Amniotic epithelial cell (primary cell): Measurements from ENCODE around the gene MB21D2.
"Not testable (repeated sequence)": the region's sequence is repeated elsewhere in the genome, so short reads cannot be mapped to it uniquely, and the experiment has no call there.

Source experiments
- DNase-seq: peaks from one replicate; pipeline ENCODE4 v3.0.0-alpha.2; 2010; ENCODE audit warnings: low read depth

The MB21D2 gene

GRCh38 chr3:192802957-192803899 is 114.4 kb downstream of the MB21D2 start:
- DNase-seq = peak; percentile 50

DNA sequence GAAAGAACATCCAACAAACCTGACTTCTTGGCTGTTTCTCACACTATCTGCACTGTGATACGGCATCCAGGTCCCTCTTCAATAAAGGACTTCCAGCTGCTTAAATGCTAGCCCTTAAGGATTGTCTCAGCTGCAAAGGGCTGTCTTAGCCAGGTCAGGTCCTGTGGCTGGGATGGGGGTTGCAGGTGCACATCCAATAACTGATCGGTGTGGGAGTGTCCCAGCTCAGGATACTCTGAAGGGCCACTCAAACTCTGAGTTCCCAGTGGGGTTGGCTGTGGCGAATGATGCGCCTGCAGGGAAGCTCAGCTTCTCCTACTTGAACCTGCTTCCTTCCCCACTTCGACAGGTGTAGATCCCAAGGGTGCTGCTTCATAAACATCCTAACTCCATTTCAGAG is 115.7 kb downstream of the MB21D2 start:
- no peak for DNase-seq

DNA sequence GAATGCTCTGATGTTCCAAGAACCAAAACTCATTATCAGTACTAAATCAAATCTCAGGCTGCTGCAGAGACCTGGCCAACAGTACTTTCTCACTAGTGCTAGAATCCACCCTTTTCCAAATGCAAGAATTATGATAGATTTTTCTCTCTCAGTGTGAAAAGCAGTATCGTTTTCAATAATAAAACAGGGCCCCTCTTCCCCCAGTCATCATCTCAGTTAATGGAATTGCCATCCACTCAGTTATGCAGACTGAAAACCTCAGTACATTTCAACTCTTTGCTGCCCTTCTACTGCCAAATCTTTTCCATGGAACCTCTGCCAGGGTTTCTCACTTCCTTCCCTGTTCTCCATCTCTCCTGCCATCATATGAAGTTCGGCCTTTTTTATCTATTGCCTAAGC is 117.9 kb downstream of the MB21D2 start:
- DNase-seq = no peak

GRCh38 chr3:192795021-192795420 is 122.6 kb downstream of the MB21D2 start:
- DNase-seq = no peak

DNA sequence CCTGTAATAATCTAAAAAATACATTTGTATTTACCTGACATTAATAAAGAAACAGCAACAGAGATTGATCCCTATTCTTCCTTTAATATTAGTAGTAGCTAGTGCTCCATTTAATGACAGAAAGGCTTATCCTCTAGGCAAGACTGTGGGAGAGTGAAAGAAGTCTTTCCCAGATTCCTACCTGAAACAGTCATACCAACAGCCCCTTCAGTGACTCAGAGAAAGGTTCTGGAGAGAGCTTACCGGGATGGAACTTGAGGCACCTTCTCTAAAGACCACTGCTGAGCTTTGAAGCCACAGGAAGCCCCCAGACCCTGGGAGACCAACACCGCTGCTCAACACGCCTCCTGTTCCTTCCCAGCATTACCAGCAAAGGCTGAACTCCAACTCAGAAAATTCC is 123.4 kb downstream of the MB21D2 start:
- DNase-seq = no peak

- not testable (repeated sequence) for DNase-seq
Observed at GRCh38 chr3:192788816-192789515, 128.7 kb downstream of the MB21D2 start.

DNA sequence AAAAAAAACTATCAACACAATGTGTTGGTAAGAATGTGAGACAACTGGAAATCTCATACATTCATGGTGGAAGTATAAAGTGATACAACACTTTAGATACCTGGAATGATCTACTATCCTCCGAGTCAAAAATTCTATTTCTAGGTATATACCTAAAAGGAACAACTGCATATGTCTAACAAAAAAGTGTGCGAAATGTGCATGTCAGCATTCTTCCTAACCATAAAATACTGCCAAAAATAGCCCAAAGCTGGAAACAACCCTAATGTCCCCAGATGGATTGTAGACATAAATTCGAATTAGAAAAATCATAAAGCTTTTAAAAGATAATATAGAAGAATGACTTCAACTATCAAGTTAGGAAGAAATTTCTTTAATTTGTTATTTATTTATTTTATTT is 139.1 kb downstream of the MB21D2 start:
- no peak for DNase-seq

DNA sequence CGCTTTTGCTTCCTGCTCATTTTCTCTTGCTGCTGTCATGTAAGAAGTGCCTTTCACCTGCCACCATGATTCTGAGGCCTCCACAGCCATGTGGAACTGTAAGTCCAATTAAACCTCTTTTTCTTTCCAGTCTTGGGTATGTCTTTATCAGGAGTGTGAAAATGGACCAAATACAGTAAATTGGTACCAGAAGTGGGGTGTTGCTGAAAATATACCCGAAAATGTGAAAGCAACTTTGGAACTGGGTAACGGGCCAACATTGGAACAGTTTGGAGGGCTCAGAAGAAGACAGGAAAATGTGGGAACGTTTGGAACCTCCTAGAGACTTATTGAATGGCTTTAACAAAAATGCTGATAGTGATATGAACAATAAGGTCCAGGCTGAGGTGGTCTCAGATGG is 143.3 kb downstream of the MB21D2 start:
- not testable (repeated sequence) for DNase-seq

- DNase-seq = peak; percentile 38
Observed at GRCh38 chr3:192772240-192772894, 145.3 kb downstream of the MB21D2 start.

GRCh38 chr3:192758654-192759053 is 159.0 kb downstream of the MB21D2 start:
- DNase-seq = no peak

DNA sequence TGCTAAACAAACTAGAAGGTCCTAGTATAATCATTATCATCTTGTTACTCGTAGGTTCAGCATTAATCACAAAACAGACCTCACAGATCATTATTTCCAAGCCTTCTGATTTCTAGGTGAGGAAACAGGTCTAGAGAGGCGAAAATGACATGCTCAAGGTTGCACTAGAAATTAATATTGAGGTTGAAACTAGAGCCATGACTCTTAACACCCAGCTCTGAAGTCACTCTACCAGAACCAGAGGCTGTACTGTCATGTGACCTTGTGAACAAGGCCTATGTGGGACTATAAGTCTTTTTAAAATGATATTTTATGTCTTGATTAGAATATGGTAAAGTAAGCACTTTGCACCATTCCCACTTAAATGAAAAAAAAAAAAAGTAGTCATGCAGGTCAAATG is 166.5 kb downstream of the MB21D2 start:
- no peak for DNase-seq

- no peak for DNase-seq
Observed at GRCh38 chr3:192750201-192750600, 167.5 kb downstream of the MB21D2 start.

GRCh38 chr3:192747746-192748145 is 169.9 kb downstream of the MB21D2 start:
- DNase-seq = no peak

DNA sequence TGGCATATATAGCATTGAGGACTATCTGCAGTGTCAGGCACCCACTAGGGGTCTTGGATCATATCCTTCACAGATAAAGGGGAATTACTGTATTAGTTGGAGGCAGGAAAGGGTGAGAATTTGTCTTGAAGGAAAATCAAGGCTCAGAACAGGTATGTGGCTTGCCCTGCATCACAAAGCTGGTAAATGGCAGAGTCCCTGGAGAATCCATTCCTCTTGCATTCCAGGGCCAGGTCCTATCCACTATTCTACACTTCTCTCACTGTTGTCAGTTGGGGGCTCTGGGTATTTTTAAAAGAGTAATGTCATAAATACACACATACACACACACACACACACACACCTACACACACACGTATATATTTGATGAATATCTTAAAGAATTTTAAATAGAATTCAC is 170.5 kb downstream of the MB21D2 start:
- no peak for DNase-seq
